ENCODE measurements around the gene EML4. TPM values are rescaled to one million over a fixed set of nuclear protein-coding genes. Genes with fewer than 3 reads are reported as not detected.

Gene EML4
- total RNA-seq, 1 experiment from 2014 or later, result 107 TPM

DNA sequence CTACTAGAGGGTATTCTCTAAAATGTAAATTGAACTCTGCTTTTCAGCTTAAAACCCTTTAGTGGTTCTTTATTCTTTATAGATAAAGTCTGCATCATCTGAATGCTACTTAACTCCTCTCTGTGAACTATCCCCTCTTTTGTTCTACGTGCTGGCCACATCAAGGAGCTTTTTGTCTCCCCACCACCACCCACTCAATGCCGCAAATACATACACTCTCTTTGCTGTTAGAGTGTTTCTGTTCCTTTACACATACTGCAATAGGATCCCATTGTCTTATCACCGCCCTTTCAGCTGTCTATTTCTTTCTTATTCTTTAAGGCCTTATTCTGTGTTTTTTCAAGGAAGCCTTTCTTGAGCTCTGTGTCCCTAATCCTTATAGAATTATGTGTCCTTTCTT is 83.3 kb downstream of the EML4 start:
- in situ Hi-C loops (cut with HindIII; ENCODE audit: low pct_unique_long_range_greater_than_20kb, low sequenced_read_pairs), result no loop called here
- Histone ChIP-seq H3K4me1 (ENCODE audit: control insufficient read depth, insufficient read depth, low read length) (no peaks in the 10 kb centered on the region), H3K27me3 (ENCODE audit: control insufficient read depth, insufficient read depth, low read length) (no peaks in the 10 kb centered on the region), H3K4me3 (ENCODE audit: low read depth in 2 of 2, low read length in 2 of 2) (no peak overlapping the region), H3K27ac (ENCODE audit: low read length) (no peak overlapping the region), H3K36me3 (ENCODE audit: control insufficient read depth, insufficient read depth, low read length) (peaks cover 17% of the 10 kb centered on the region; the same call in 1 of the 2 replicates), H3K9me3 (ENCODE audit: control insufficient read depth, insufficient read depth, low read depth, low read length) (no peaks in the 10 kb centered on the region)
- ChIA-PET CTCF (no interaction called here), POLR2A (interaction anchor here (0.5 kb wide), 1 partner anchor 28 kb away, joined by 5 read pairs; no protein-coding TSS in a partner anchor)
- no TSS peak for BruUV-seq (replicated peaks)
- no peak for TF ChIP-seq SIN3A (IDR thresholded peaks at IDR 0.05; ENCODE audit: borderline replicate concordance, insufficient read depth, low read depth, low read length)
- TF ChIP-seq, protein P1, sequence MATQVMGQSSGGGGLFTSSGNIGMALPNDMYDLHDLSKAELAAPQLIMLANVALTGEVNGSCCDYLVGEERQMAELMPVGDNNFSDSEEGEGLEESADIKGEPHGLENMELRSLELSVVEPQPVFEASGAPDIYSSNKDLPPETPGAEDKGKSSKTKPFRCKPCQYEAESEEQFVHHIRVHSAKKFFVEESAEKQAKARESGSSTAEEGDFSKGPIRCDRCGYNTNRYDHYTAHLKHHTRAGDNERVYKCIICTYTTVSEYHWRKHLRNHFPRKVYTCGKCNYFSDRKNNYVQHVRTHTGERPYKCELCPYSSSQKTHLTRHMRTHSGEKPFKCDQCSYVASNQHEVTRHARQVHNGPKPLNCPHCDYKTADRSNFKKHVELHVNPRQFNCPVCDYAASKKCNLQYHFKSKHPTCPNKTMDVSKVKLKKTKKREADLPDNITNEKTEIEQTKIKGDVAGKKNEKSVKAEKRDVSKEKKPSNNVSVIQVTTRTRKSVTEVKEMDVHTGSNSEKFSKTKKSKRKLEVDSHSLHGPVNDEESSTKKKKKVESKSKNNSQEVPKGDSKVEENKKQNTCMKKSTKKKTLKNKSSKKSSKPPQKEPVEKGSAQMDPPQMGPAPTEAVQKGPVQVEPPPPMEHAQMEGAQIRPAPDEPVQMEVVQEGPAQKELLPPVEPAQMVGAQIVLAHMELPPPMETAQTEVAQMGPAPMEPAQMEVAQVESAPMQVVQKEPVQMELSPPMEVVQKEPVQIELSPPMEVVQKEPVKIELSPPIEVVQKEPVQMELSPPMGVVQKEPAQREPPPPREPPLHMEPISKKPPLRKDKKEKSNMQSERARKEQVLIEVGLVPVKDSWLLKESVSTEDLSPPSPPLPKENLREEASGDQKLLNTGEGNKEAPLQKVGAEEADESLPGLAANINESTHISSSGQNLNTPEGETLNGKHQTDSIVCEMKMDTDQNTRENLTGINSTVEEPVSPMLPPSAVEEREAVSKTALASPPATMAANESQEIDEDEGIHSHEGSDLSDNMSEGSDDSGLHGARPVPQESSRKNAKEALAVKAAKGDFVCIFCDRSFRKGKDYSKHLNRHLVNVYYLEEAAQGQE (IDR thresholded peaks at IDR 0.05; ENCODE audit: insufficient read depth in 1 of 2, low read depth in 2 of 2, low read length in 1 of 2), result no peak
- TF ChIP-seq TCF7L2 (IDR thresholded peaks at IDR 0.05; ENCODE audit: low read depth, low read length), result no peak
- TF ChIP-seq, protein P2, sequence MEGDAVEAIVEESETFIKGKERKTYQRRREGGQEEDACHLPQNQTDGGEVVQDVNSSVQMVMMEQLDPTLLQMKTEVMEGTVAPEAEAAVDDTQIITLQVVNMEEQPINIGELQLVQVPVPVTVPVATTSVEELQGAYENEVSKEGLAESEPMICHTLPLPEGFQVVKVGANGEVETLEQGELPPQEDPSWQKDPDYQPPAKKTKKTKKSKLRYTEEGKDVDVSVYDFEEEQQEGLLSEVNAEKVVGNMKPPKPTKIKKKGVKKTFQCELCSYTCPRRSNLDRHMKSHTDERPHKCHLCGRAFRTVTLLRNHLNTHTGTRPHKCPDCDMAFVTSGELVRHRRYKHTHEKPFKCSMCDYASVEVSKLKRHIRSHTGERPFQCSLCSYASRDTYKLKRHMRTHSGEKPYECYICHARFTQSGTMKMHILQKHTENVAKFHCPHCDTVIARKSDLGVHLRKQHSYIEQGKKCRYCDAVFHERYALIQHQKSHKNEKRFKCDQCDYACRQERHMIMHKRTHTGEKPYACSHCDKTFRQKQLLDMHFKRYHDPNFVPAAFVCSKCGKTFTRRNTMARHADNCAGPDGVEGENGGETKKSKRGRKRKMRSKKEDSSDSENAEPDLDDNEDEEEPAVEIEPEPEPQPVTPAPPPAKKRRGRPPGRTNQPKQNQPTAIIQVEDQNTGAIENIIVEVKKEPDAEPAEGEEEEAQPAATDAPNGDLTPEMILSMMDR (IDR thresholded peaks at IDR 0.05), result no peak
- TF ChIP-seq POLR2AphosphoS5 (IDR thresholded peaks at IDR 0.05; ENCODE audit: low read depth, low read length), result no peak
- intact Hi-C loops (cut with micrococcal nuclease; ENCODE audit: unreplicated experiment), result no loop called here
- no peak for ATAC-seq
- DNase-seq (ENCODE audit: low read depth, low spot score), result no peak

DNA sequence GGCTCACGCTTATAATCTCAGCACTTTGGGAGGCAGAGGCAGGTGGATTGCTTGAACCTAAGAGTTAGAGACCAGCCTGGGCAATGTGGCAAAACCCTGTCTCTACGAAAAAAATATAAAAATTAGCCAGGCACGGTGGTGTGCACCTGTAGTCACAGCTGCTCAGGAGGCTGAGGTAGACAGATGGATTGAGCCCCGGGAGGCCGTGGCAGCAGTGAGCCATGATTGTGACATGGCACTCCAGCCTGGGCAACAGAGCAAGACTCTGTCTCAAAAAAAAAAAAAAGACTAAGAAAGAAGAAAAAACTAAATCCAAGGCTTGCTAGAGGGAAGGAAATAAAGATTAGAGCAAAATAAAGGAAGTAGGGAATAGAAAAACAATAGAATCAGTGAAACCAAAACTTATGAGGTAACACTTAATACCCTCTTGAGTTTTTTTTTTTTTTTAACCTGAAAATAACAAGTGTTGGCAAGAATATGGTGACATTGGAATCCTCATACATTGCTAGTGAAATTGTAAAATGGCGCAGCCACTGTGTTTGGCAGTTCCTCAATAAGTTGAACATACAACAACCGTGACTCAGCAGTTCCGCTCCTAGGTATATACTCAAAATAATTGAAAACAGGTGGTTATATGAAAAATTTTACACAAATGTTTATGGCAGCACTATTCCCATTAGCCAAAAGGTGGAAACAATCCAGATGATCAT is 85.2 kb downstream of the EML4 start:
- H3K27me3 ChIP-seq (ENCODE audit: control insufficient read depth, insufficient read depth, low read length), result no peaks in the 10 kb centered on the region
- ChIA-PET CTCF (no interaction called here), POLR2A (no interaction called here)
- ATAC-seq (no peak), DNase-seq (ENCODE audit: low read depth, low spot score) (no peak)
- H3K4me3 ChIP-seq (ENCODE audit: low read depth in 2 of 2, low read length in 2 of 2), result no peak overlapping the region
- in situ Hi-C loops (cut with HindIII; ENCODE audit: low pct_unique_long_range_greater_than_20kb, low sequenced_read_pairs) (no loop called here), intact Hi-C loops (cut with micrococcal nuclease; ENCODE audit: unreplicated experiment) (no loop called here)
- H3K27ac ChIP-seq (ENCODE audit: low read length), result no peak overlapping the region
- no peaks in the 10 kb centered on the region for H3K9me3 ChIP-seq (ENCODE audit: control insufficient read depth, insufficient read depth, low read depth, low read length)
- H3K4me1 ChIP-seq (ENCODE audit: control insufficient read depth, insufficient read depth, low read length), result no peaks in the 10 kb centered on the region
- TF ChIP-seq, protein P1 (IDR thresholded peaks at IDR 0.05; ENCODE audit: insufficient read depth in 1 of 2, low read depth in 2 of 2, low read length in 1 of 2), result no peak
- TF ChIP-seq SIN3A (IDR thresholded peaks at IDR 0.05; ENCODE audit: borderline replicate concordance, insufficient read depth, low read depth, low read length), result no peak
- TF ChIP-seq POLR2AphosphoS5 (IDR thresholded peaks at IDR 0.05; ENCODE audit: low read depth, low read length), result no peak
- no peak for TF ChIP-seq TCF7L2 (IDR thresholded peaks at IDR 0.05; ENCODE audit: low read depth, low read length)
- TF ChIP-seq, protein P2 (IDR thresholded peaks at IDR 0.05), result no peak
- peaks cover 7% of the 10 kb centered on the region; the same call in 1 of the 2 replicates for H3K36me3 ChIP-seq (ENCODE audit: control insufficient read depth, insufficient read depth, low read length)
- BruUV-seq (replicated peaks), result no TSS peak

Measured in Panc1 (cell line).